ENCODE results near the gene RPS19BP1.

RPS19BP1 gene, protein sequence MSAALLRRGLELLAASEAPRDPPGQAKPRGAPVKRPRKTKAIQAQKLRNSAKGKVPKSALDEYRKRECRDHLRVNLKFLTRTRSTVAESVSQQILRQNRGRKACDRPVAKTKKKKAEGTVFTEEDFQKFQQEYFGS

DNA sequence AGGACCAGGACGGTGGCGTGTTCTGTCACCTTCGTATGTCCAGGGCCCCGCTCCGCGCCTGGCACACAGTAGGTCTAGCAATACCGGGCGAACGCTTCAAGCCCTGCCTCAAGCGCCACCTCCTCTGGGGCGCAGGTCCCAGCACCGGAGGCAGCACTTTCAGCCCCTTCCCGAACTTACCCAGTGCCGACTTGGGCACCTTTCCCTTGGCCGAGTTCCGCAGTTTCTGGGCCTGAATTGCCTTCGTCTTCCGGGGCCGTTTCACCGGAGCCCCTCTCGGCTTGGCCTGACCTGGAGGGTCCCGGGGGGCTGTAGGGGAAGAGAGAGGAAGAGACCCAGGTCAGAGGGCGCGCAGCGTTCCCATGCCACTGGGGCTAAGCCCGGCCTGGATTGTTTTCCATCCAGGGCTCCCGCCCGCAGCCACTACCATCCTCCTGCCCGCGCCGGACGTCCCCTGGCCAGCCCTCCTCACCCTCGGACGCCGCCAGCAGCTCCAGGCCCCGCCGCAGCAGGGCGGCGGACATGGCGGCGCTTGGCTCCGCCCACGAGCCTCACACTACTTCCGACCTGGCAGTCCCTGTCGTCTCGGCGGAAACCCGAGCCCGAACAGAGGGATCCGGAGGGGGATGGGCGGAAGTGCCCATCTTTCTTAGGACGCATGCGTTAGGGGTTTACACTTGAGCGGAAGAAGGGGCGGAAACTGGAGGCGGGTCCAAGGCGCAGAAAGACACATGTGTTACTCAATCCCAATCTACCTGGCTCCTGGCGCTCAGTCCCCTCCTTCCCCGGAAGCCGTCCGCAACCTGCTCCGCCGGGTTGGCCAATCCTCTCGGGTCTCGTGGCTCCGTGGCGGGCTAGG lies at the start of gene RPS19BP1:
Gene RPS19BP1 (minus strand): TSS at position 534 of the 859 bp plus-strand sequence. CDS start 10 bp downstream, at position 524.
- peak; percentile 98 for DNase-seq (ENCODE audit: low read depth)

DNA sequence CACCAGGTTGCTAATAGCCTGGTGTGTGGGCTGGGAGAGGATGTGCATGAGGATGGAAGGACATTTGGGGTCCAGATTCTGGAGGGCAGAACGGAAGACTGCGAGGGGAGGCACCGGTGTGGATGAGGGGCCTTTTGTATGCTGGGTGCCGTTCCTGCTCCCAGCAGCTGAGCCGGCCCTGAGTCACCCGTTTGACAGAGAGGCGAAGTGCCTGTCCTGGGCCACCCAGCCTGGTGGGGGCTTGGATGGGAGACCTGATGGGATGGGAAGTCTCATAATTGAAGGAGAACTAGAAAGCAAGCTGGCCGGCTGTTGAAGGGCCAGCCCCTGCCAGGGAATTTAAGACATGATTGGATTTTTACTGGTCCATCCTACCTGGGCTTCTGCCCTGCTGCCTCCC lies 48.8 kb upstream of the RPS19BP1 start:
- DNase-seq (ENCODE audit: low read depth): no peak

DNA sequence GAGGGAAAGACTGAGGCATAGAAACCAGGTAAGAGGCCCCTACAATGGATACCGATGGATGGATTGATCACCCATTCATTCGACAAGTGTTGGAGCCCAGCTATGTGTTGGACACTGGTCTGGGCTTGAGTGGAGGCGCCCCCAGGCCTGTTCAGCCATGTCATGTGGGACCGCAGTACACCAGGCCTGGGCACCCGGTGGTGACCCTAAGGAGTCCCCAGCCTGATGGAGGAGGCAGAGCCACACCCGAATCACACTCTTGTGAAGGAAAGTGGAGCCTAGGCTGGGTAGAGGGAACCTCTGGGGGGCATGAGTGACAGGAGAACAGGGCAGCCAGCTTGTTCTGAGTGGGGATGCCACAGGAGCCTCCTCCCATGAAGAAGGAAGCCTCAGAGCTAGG lies 48.2 kb upstream of the RPS19BP1 start:
- no peak for DNase-seq (ENCODE audit: low read depth)

DNA sequence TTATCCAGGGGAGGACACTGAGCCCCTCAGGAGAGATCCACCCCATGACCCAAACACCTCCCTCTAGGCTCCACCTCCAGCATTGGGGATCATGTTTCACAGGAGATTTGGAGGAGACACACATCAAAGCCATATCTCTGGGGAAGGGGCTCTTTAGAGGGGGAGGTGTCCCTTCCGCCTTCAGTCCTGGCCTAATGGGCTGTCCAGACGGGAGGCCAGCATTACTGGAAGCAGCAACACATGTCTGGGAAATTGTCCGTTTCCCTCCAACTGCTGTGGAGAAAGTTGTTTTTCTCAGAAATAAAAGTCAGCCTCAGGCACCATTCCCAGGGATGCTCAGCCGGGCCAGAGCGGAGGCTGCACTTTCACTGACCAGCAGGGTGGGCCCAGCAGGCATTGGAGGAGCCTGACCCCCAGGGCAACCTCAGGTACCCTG lies 47.5 kb upstream of the RPS19BP1 start:
- DNase-seq (ENCODE audit: low read depth): no peak

DNA sequence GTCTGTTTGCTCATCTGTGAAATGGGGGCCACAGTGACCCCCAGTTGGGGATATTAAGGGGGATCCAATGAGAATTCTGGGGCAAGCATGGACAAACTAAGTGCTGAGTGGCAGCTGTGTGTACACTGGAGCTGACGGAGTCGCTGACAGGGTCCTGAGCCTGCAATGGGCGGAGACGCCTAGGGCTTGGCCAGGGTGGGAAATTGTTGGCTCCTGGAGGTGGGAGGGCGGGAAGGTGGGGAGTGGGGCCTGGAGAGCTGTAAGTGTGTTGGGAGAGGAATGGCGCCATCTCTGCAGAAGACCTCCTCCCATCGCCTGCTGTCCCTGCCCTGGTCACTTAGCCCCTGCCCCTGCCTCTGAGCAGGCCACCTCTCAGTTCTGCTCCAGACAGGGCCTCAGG lies 45.4 kb upstream of the RPS19BP1 start:
- no peak for DNase-seq (ENCODE audit: low read depth)

DNA sequence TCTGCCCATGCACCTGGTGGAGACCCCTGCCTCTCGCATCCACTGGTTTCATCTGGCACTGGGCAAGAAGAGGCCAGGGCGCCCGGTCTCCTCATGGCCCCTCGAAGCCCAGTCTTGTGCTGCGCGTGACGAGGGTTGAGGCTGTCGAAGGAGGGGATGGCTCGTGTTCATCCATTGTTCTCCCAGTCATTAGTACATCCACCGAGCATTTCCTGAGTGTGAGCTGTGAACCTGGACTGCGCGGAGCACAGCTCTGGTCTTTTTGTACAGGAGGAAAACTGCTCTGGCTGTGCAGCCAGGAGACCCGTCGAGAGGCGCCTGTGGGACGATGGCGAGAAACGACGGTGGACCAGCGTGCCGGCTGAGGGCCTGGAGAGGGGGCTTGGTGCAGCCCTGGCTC lies 44.8 kb upstream of the RPS19BP1 start:
- no peak for DNase-seq (ENCODE audit: low read depth)

DNA sequence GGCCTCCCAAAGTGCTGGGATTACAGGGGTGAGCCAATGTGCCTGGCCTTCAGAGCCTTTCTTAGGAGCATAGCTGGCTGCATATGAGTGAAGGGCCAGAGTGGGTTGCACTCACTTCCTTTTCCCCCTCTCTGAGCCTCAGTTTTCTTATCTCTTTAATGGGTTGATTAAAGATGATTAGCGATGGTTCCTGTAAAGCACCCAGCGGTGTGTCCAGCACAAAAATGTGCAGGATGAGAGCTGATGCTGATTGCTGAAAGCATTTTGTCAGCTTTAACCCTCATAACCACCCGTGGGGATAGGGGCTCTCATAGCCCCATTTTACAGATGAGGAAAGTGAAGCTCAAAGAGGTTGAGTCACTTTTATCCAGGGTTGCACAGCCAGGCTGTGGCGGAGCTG lies 43.5 kb upstream of the RPS19BP1 start:
- DNase-seq (ENCODE audit: low read depth): no peak

DNA sequence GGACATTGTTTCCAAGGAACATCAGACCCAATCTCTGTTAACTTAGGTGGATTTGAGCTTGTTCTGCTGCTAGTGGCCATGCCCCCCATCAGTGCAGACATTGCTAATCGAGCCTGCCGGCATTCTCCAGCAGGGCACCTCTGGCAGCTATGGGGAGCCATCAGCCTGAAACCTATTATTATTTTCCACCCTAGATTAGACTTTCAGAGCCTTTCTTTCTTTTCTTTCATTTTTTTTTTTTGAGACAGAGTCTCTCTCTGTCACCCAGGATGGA lies 42.9 kb upstream of the RPS19BP1 start:
- DNase-seq (ENCODE audit: low read depth): no peak

DNA sequence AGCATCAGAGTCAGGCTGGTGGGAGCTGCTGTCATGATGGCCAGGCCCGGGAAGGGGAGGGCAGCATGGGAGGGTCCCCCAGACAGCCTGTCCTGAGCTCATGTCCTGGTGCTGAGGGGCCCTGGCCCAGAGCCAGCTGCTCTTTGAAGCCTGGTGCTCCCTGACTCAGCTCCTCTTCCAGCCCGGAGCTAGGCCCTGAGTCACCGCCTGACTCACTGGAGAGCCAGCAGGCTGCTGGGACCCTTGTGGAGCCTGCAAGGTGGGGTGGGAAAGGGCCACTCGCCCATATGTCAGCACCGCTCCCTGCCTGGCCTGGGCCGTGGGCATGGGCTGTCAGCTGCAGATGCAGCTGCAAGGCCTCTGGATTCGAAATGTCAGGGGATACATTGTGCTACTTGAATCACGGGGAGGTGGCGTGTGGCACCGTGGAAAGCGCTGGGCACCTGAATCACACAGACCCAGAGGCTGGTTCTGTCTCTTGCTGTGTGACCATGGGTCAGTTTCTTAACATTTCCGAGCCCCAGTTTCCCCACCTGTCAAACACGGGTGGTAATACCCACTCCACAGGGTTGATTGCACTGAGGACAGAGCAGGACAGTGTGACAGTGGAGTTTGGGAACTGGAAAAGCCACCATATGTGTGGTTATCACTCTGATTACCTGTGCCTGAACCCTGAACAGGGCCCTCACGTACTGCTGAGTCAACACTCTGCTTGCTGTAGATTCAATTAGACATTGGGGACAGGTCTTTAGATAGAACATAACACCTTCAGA lies 42.4 kb upstream of the RPS19BP1 start:
- no peak for DNase-seq (ENCODE audit: low read depth)

DNA sequence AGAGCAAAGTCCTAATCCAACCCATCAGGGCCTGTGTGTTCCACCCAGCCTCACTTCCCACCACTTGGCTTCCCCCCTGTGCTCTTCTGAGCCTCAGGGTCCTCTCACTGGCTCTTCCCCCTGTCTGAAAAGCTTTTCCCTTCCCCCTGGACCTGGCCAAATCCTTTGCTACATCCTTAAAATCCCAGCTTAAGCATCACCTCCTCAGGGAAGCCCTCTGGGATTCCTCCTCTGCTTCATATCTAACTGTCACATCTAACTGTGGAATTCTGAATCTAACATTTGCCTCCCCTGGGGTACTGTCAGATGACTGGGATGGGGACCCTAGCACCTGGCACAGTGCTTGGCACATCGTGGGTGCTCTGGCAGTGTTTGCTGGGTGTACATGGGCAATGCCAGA lies 39.0 kb upstream of the RPS19BP1 start:
- DNase-seq (ENCODE audit: low read depth): no peak

DNA sequence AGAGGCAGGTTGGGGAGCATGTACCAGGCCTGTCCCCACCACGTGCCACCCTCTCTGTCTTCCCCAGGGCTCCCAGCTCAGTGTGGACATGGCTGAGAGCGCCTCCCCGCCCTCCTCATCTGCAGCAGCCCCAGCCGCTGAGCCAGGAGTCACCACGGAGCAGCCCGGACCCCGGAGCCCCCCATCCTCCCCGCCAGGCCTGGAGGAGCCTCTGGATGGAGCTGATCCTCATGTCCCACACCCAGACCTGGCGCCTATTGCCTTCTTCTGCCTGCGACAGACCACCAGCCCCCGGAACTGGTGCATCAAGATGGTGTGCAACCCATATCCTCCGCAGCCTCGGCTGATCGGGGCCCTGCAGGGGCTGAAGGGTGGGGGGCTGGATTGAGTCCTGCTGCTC lies 38.1 kb upstream of the RPS19BP1 start, which contains the start of gene CACNA1I:
Gene CACNA1I (plus strand): TSS at position 89 of the 400 bp plus-strand sequence. CDS start 0 bp downstream, at position 89.
- DNase-seq (ENCODE audit: low read depth): no peak

DNA sequence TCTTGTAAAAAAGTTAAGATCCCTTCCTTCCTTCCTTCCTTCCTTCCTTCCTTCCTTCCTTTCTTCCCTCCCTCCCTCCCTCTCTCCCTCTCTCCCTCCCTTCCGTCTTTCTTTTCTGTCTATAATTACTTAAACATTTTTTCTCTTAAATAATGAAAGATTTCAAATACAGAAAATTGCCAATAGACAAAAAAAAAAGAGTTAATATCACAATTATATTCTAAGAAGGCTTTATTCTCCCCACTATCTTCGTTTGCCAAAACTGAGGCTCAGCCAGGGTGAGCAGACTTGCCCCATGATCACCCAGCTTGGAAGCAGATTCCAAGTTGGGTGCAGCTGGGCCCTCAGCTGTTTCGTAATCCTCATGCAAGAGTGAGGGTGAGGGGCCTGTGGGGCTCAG lies 37.7 kb upstream of the RPS19BP1 start:
- DNase-seq (ENCODE audit: low read depth): no peak

DNA sequence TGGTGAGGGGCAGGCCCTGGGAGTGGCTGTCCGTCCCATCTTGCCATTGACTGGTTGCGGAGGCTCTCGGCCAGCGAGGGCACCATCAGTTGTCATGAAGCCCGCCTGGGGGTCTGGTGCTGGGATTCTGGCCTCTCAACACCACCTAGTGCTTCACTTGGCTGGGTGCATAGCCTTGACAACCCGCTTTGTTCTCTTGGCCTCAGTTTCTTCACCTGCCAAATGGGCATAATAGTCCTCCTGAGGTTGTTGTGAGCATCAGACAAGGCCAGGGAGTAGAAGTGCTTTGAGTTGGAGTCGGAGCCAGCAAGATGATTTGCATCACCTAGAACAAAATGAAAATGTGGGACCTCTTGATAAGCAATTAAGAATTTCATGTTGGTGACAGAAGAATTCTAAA lies 36.5 kb upstream of the RPS19BP1 start:
- DNase-seq (ENCODE audit: low read depth): no peak

DNA sequence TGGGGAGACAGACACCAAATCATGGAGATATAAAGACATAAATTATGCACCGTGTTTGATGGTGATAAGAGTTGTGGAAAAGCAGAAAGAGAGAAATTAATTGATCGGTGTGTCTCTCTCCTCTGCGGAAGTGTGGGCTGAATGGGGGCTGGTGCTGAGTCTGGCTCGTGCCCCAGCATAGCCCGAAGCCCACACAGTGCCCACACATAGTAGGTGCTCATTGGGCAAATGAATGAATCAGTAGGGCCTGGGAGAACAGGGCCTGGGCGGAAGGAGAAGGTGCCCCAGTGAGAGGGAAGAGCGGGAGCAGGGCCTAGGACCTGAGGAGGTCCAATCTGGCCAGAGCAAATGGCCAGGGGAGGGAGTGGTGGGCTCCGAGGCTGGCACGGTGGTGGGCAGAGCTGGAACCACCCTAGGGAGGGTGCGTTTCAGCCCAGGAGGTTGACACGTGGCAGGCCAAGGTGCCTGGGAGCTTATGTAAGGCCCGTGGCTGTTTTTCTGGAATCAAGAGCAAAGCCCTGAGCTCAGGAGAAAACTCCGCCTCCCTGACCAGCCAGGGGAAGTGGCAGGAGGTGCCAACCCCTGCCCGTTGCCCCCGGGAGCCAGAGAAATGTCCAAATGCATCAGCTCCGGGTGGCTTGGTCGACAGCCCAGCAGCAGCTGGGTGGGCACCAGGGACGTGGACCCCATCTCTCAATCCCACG lies 35.9 kb upstream of the RPS19BP1 start:
- no peak for DNase-seq (ENCODE audit: low read depth)

DNA sequence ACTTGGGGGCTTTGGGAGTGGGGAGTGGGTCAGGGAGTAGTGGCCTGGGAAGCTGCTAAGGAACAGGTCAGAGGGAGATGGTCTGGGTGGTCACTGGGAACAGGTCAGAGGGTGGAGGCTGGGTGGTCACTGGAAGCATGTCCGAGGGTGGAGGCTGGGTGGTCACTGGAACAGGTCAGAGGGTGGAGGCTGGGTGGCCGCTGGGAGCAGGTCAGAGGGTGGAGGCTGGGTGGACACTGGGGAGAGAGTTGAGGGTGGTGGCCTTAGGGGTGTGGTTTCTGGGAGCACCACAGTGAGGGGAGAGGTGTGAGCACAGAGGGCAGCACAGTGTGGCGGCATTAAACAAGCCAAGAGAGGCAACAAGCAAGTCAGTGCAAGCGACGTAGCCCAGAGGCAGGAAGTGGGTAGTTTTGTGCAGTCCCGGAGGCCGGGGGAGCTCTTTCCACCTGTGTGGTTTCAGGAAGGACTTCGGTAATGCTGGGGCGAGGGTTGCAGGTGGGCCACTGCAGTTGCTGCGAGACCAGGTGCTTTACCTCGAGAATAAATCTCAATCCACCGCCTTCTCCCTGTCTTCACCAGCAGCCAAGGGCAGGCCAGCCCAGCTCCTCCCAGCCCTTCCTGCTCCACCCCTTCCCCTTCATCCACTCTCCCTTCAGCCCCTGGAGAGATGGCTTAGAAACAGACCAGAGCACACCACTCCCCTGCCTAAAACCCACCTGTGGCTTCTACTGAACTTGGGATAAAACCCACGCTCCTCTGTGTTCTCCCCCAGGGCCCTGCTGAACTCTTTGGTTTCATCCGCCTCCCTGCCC lies 34.8 kb upstream of the RPS19BP1 start:
- no peak for DNase-seq (ENCODE audit: low read depth)

DNA sequence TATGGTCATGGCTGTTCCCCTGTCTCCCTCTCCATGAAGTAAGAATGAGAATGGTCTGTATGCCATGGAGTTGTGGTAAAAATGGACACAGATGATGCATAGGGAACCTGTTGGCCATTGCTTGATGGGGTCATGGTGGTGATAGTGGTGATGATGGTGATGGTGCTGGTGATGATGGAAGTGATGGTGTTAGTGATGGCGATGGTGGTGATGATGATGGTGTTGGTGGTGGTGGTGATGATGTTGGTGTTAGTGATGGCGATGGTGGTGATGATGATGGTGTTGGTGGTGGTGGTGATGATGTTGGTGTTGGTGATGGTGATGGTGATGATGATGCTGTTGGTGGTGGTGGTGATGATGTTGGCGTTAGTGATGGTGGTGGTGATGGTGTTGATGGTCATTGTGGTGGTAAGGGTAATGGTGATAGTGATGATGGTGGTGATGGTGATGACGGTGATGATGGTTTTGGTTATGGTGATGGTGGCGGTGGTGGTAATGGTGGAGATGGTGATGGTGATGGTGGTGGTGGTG lies 32.9 kb upstream of the RPS19BP1 start:
- DNase-seq (ENCODE audit: low read depth): no peak

DNA sequence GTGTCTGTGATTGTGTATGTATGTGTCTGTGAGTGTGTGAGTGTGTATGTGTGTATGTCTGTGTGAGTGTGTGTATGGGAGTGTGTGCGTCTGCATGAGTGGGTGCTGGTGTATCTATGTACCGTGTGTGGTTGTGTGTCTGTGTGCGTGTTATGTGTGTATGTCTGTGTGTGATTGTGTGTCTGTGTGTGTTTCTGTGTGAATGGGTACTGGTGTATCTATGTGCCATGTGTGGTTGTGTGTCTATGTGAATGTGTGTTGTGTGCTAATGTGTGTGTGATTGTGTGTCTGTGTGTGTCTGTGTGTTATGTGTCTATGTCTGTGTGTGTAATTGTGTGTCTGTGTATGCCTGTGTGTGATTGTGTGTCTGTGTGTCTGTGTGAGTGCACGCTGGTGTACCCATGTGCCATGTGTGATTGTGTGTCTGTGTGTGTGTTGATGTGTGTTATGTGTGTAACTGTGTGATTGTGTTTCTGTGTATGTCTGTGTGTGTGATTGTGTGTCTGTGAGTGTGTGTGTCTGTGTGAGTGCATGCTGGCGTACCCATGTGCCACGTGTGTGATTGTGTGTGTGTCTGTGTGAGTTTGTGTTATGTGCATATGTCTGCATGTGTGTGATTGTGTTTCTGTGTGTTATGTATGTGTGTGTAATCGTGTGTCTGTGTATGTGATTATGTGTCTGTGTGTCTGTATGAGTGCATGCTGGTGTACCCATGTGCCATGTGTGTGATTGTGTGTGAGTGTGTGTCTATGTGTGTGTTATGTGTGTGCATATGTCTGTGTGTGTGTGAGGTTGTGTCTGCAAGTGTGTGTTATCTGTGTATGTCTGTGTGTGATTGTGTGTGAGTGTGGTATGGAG lies 31.3 kb upstream of the RPS19BP1 start:
- no peak for DNase-seq (ENCODE audit: low read depth)

DNA sequence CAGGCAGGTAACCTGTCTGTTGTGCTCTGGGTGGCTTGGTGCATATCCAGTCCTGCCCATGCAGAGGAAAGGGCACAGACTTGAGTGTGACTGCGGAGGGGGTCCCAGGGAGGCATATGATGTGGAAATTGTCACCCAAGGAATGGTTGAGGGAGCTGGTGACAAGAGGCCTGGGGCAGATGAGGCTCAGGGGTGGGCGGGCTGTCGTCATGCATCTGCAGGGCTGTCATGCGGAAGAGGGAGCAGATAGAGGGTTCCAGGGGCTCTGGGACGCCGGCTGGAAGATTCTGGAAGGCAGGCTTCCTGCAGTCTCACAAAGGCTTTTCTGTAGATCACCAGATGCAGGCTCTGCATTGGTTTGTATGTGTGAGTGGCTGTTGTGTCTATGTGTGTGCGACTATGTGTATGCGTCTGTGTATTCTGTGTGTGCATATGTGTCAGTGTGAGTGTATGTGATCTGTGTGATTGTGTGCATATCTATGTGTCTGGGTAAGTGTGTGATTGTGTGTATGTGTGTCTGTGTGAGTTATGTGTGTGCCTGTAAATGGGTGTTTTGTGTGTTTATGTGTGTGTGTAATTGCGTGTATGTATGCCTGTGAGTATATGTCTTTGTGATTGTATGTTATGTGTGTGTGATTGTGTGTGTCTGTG lies 30.4 kb upstream of the RPS19BP1 start:
- DNase-seq (ENCODE audit: low read depth): no peak

DNA sequence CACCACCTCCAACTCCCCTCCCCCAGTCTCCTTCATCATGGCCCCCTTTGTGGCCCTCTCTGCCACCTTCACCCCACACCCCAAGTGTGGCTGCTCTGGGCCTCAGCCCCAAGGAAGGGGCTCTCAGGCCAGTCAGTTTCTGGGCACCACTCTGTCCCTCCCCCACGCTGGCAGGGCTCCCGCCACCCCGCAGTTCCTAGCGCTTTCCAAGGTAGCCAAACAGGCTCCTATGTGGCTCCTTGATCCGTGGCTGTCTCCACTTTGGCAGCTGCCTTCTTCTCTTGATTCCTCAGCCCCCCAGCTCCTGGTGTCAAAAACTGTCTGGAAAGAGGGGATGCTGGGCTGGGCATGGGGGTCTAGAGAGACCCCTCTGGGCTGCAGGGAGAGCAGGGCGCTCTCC lies 27.6 kb upstream of the RPS19BP1 start:
- no peak for DNase-seq (ENCODE audit: low read depth)
